Measurements from ENCODE around the gene ZNF804B. TPM values are rescaled to one million over a fixed set of nuclear protein-coding genes. Genes with fewer than 3 reads are reported as not detected.

The ZNF804B gene
- total RNA-seq, 1 donor from 2014 or later, result not detected

DNA sequence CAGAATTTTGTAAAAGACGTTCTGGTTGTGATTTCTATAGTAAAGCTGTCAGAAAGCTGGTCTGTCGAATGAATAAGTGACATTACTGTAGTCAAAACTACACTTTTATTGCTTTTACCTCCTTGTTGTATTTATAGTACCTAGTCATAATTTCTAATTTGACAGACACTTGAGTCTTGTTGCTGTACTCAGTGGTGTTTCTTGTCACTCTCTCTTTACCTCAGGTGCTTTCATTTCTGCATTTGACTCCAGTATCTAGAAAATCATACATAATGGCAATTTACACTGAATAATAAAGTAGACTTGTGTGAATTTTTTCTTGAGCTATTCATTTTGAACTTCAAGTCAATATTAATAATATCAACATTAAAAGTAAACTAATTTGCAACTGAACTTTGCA is 293.6 kb downstream of the ZNF804B start:
- peaks cover 9% of the 10 kb centered on the region for H3K9me3 Mint-ChIP-seq (ENCODE audit: unreplicated experiment)
- no peak for DNase-seq (ENCODE audit: extremely low spot score, unreplicated experiment)
- H3K27me3 Mint-ChIP-seq (ENCODE audit: unreplicated experiment), result no peaks in the 10 kb centered on the region
- TF ChIP-seq, protein P1, sequence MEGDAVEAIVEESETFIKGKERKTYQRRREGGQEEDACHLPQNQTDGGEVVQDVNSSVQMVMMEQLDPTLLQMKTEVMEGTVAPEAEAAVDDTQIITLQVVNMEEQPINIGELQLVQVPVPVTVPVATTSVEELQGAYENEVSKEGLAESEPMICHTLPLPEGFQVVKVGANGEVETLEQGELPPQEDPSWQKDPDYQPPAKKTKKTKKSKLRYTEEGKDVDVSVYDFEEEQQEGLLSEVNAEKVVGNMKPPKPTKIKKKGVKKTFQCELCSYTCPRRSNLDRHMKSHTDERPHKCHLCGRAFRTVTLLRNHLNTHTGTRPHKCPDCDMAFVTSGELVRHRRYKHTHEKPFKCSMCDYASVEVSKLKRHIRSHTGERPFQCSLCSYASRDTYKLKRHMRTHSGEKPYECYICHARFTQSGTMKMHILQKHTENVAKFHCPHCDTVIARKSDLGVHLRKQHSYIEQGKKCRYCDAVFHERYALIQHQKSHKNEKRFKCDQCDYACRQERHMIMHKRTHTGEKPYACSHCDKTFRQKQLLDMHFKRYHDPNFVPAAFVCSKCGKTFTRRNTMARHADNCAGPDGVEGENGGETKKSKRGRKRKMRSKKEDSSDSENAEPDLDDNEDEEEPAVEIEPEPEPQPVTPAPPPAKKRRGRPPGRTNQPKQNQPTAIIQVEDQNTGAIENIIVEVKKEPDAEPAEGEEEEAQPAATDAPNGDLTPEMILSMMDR (IDR thresholded peaks at IDR 0.05), result no peak
- no peaks in the 10 kb centered on the region for H3K4me1 Mint-ChIP-seq (ENCODE audit: unreplicated experiment)
- H3K36me3 Mint-ChIP-seq (ENCODE audit: unreplicated experiment), result no peaks in the 10 kb centered on the region
- H3K4me3 Mint-ChIP-seq (ENCODE audit: unreplicated experiment), result no peak overlapping the region
- H3K27ac Mint-ChIP-seq (ENCODE audit: unreplicated experiment), result no peak overlapping the region

DNA sequence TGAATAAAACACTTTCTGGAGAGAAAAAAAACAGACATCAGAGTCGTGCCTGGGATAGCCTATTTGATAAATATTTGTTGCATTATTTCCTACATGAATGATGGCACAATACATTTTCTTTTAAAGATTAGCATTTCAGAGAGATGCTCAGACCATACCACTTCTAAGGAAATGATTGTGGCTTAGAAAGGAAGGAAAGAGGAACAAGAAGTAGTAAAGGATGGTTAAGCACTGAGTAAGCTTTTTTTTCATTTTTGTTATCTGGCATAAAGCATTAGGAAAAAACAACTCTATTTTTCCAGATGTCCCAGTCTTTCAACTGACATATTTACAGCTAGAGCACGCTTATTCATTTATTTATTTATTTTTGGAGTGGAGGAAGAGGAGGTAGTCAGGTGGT is 294.9 kb downstream of the ZNF804B start:
- Mint-ChIP-seq H3K4me3 (ENCODE audit: unreplicated experiment) (no peak overlapping the region), H3K27me3 (ENCODE audit: unreplicated experiment) (no peaks in the 10 kb centered on the region), H3K27ac (ENCODE audit: unreplicated experiment) (no peak overlapping the region), H3K36me3 (ENCODE audit: unreplicated experiment) (no peaks in the 10 kb centered on the region), H3K9me3 (ENCODE audit: unreplicated experiment) (peaks cover 9% of the 10 kb centered on the region), H3K4me1 (ENCODE audit: unreplicated experiment) (no peaks in the 10 kb centered on the region)
- no peak for DNase-seq (ENCODE audit: extremely low spot score, unreplicated experiment)
- TF ChIP-seq, protein P1 (IDR thresholded peaks at IDR 0.05), result no peak

DNA sequence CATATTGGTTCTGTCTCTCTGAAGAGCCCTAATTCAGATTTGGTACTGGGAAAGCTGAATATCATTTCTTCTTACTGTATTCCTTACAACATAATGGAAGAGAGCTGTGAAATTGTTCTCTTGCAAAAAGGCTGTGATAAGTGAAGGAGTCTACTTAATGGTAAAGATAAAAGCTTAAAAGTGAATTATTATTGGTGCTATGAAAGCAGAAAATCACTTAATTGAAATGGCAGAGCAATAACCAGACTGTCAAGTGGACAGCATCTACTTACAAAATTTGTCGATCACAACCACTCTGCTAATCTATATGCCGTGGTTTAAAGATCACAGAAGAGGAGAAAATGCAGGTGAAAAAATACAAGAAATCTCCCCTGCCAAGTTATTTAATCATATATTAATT is 300.7 kb downstream of the ZNF804B start:
- Mint-ChIP-seq H3K27ac (ENCODE audit: unreplicated experiment) (no peak overlapping the region), H3K4me1 (ENCODE audit: unreplicated experiment) (no peaks in the 10 kb centered on the region), H3K9me3 (ENCODE audit: unreplicated experiment) (peaks cover 6% of the 10 kb centered on the region), H3K27me3 (ENCODE audit: unreplicated experiment) (no peaks in the 10 kb centered on the region), H3K36me3 (ENCODE audit: unreplicated experiment) (no peaks in the 10 kb centered on the region), H3K4me3 (ENCODE audit: unreplicated experiment) (no peak overlapping the region)
- TF ChIP-seq, protein P1 (IDR thresholded peaks at IDR 0.05), result no peak
- DNase-seq (ENCODE audit: extremely low spot score, unreplicated experiment), result no peak

DNA sequence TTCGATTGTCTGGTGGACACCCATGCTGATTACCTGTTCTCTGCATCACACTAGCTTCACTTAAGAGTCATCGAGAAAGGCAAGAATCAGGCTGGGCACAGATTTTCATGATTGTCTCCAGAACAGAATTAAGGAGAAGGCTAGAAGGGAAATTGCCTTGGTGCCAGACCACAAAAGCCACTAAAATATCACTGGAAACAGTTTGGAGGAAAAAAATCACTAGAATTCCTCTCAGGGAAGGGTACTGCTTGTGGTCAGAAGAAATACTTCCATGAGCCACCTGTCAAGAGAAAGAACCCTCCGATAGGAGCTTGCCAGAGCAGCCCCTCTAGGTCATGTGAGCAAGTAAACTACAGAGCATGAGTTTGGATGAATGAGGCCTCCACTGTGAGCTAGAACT is 305.3 kb downstream of the ZNF804B start:
- Mint-ChIP-seq H3K36me3 (ENCODE audit: unreplicated experiment) (no peaks in the 10 kb centered on the region), H3K4me1 (ENCODE audit: unreplicated experiment) (no peaks in the 10 kb centered on the region), H3K4me3 (ENCODE audit: unreplicated experiment) (no peak overlapping the region), H3K27me3 (ENCODE audit: unreplicated experiment) (no peaks in the 10 kb centered on the region), H3K9me3 (ENCODE audit: unreplicated experiment) (peaks cover 8% of the 10 kb centered on the region), H3K27ac (ENCODE audit: unreplicated experiment) (no peak overlapping the region)
- TF ChIP-seq, protein P1 (IDR thresholded peaks at IDR 0.05), result no peak
- DNase-seq (ENCODE audit: extremely low spot score, unreplicated experiment), result no peak

DNA sequence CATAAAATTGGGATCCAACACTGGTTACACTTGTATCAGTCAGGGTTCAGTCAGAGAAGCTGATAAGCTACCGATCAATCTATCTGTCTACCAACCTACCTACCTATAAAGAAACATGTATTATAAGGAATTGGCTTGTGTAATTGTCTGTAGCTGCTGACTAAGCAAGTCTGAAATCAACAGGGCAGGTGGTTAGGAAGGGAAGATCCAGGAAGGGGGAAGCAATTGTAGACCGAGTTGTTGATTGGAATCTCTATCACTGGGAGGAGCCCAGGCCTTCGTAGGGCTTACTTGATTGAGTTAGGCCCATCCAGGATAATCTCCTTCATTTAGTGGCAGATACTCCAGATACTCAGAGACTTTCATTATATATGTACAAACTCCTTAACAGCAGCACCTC is 307.5 kb downstream of the ZNF804B start:
- H3K4me1 Mint-ChIP-seq (ENCODE audit: unreplicated experiment), result no peaks in the 10 kb centered on the region
- DNase-seq (ENCODE audit: extremely low spot score, unreplicated experiment), result no peak
- peaks cover 8% of the 10 kb centered on the region for H3K9me3 Mint-ChIP-seq (ENCODE audit: unreplicated experiment)
- H3K36me3 Mint-ChIP-seq (ENCODE audit: unreplicated experiment), result no peaks in the 10 kb centered on the region
- H3K27me3 Mint-ChIP-seq (ENCODE audit: unreplicated experiment), result no peaks in the 10 kb centered on the region
- H3K4me3 Mint-ChIP-seq (ENCODE audit: unreplicated experiment), result no peak overlapping the region
- TF ChIP-seq, protein P1 (IDR thresholded peaks at IDR 0.05), result no peak
- H3K27ac Mint-ChIP-seq (ENCODE audit: unreplicated experiment), result no peak overlapping the region
